Right atrium auricular region (tissue), 2 donors: Measurements from ENCODE around the gene AIFM3. TPM values are rescaled to one million over a fixed set of nuclear protein-coding genes. Genes with fewer than 3 reads are reported as not detected.

ENCODE experiments used
- DNase-seq: peaks from one replicate; pipeline ENCODE4 v3.0.0-alpha.2; 2019; ENCODE audit warnings: low spot score
- H3K27ac ChIP-seq, 2 donors: fragments of 200-600 bp; sonication (generic); 1 replicate in 1 of 2; 2 replicates in 1 of 2; pipeline ENCODE4 v1.5.1; 2016 to 2019
- H3K27me3 ChIP-seq, 2 donors: fragments of 200-600 bp; sonication (generic); one replicate each; pipeline versions ENCODE4 v1.5.1 to v1.6.0; 2017 to 2019
- H3K36me3 ChIP-seq: fragments of 200-600 bp; sonication (generic); one replicate; pipeline ENCODE4 v1.5.1; 2016
- H3K4me1 ChIP-seq, 2 donors: fragments of 200-600 bp; sonication (generic); one replicate each; pipeline versions ENCODE4 v1.5.1 to v1.6.0; 2017 to 2019
- H3K4me3 ChIP-seq, 2 donors: fragments of 200-600 bp; sonication (generic); 1 replicate in 1 of 2; 2 replicates in 1 of 2; pipeline ENCODE4 v1.5.1; 2017 to 2019; ENCODE audit warnings: mild to moderate bottlenecking in 1 of 2, moderate library complexity in 1 of 2
- H3K9me3 ChIP-seq, 2 donors: fragments of 200-600 bp; sonication (generic); one replicate each; pipeline ENCODE4 v1.5.1; 2019
- CTCF ChIP-seq, 2 donors: fragments of 200-600 bp; sonication (generic); IDR thresholded peaks; one replicate each; pipeline ENCODE4 v1.5.1; 2019; ENCODE audit warnings: antibody characterized with exemption in 2 of 2
- total RNA-seq, 2 donors: library from RNA; depleted of rRNA; stranded (reverse); fragments of >200 nt; gene quantifications; one replicate each; pipeline ENCODE4 v1.1.0, GENCODE V29; 2016

The AIFM3 gene
- total RNA-seq, 2 donors from 2014 or later = 0.75 to 1.0 TPM

DNA sequence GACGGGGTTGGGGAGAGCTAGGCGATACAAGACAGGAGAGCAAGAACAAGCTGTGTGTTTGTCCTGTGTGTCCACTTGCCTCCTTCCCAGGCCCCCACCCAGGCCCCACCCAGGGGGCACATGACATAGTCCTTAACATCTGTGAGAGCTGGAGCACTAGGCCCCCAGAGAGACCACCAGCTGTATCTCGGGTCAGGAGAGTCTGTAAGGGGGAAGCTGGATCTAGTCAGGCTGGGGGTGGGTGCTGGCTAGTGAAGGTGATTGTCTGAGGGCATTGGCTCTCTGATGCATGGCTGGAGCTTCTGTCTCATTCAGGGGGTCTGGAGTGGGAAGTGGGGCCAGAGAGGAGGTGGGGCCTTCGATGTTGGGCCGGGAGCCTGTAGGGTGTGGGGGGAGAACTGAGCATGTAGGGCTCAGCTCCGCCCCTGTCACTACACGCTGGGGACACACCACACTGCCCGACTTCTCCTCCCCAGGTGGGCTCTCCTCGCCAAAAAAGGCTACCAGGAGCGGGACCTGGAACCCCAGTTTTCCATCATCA lies 48.5 kb downstream of the AIFM3 start:
- Histone ChIP-seq H3K4me1 (peaks cover 3 to 27% of the 10 kb centered on the region in 2 donors), H3K27me3 (no peaks in the 10 kb centered on the region), H3K27ac (peak overlapping the region; percentile 61 to 62), H3K36me3 (no peaks in the 10 kb centered on the region), H3K9me3 (no peaks in the 10 kb centered on the region), H3K4me3 (peak overlapping the region; percentile 9 to 52)
- no peak for DNase-seq
- no peak for TF ChIP-seq CTCF (IDR thresholded peaks at IDR 0.05)

- TF ChIP-seq CTCF (IDR thresholded peaks at IDR 0.05) = no peak
- no peaks in the 10 kb centered on the region for H3K9me3 ChIP-seq
- no peak for DNase-seq
- no peak overlapping the region for H3K27ac ChIP-seq
- H3K4me1 ChIP-seq = peaks cover 3 to 27% of the 10 kb centered on the region in 2 donors
- no peak overlapping the region for H3K4me3 ChIP-seq
- H3K27me3 ChIP-seq = no peaks in the 10 kb centered on the region
- H3K36me3 ChIP-seq = no peaks in the 10 kb centered on the region
These were observed 49.8 kb downstream of the AIFM3 start for GRCh38 chr22:21016644-21017420.

DNA sequence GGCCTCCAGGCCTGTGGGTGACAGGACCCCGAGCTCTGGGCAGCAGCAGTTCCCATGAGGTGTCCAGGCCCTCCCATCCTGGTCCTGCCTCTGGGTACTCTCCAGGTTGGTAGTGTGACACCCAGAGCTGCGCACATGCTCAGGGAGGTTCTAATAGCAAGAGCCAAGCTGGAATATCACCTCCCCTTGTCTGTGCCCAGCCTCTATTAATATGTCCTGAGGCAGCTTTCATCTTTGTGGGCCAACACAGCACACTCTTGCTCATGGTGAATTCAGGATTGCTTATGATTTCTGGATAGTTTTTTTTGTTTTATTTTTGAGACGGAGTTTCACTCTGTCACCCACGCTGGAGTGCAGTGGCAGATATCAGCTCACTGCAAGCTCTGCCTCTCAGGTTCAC lies 51.3 kb downstream of the AIFM3 start:
- TF ChIP-seq CTCF (IDR thresholded peaks at IDR 0.05) = no peak
- Histone ChIP-seq H3K4me1 (peaks cover 3 to 27% of the 10 kb centered on the region in 2 donors), H3K27ac (no peak overlapping the region), H3K36me3 (no peaks in the 10 kb centered on the region), H3K27me3 (no peaks in the 10 kb centered on the region), H3K9me3 (no peaks in the 10 kb centered on the region), H3K4me3 (no peak overlapping the region)
- DNase-seq = no peak

DNA sequence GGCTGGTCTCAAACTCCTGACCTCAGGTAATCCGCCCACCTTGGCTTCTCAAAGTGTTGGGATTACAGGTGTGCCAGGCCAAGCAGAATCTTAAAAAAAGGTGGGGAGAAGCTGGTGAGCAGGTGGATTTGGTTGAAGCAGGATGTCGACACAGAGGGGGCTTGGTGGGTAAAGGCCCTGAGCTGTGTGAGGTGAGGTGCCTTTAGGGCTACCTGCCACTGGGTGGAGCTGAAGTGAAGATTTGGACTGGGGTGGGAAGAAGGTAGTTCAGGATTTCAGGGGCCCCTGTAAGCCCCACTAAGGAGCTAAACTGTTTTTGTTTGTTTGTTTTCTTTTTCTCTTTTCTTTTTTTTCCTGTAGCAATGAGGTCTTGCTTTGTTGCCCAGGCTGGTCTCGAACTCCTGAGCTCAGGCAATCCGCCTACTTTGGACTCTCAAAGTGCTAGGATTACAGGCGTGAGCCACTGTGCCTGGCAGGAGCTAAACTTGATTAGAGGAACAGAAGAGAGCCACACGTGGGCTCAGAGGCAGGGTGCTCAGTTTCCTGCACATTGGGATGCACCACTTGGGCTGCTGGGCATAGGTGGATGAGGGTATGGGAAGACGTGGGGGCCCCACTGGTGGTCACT lies 53.9 kb downstream of the AIFM3 start:
- Histone ChIP-seq H3K27me3 (no peaks in the 10 kb centered on the region), H3K27ac (no peak overlapping the region), H3K9me3 (no peaks in the 10 kb centered on the region), H3K4me1 (peaks cover 0 to 2% of the 10 kb centered on the region in 2 donors), H3K4me3 (no peak overlapping the region), H3K36me3 (no peaks in the 10 kb centered on the region)
- TF ChIP-seq CTCF (IDR thresholded peaks at IDR 0.05) = no peak
- no peak for DNase-seq

GRCh38 chr22:21022507-21022906 lies 55.5 kb downstream of the AIFM3 start:
- H3K36me3 ChIP-seq = no peaks in the 10 kb centered on the region
- peaks cover 0 to 7% of the 10 kb centered on the region in 2 donors for H3K4me1 ChIP-seq
- H3K27ac ChIP-seq = no peak overlapping the region
- H3K27me3 ChIP-seq = no peaks in the 10 kb centered on the region
- H3K4me3 ChIP-seq = no peak overlapping the region
- no peak for TF ChIP-seq CTCF (IDR thresholded peaks at IDR 0.05)
- H3K9me3 ChIP-seq = no peaks in the 10 kb centered on the region
- DNase-seq = no peak
